ENCODE data around the gene TAOK3.
"Not testable (repeated sequence)": the region's sequence is repeated elsewhere in the genome, so short reads cannot be mapped to it uniquely, and the experiment has no call there.

Gene TAOK3

DNA sequence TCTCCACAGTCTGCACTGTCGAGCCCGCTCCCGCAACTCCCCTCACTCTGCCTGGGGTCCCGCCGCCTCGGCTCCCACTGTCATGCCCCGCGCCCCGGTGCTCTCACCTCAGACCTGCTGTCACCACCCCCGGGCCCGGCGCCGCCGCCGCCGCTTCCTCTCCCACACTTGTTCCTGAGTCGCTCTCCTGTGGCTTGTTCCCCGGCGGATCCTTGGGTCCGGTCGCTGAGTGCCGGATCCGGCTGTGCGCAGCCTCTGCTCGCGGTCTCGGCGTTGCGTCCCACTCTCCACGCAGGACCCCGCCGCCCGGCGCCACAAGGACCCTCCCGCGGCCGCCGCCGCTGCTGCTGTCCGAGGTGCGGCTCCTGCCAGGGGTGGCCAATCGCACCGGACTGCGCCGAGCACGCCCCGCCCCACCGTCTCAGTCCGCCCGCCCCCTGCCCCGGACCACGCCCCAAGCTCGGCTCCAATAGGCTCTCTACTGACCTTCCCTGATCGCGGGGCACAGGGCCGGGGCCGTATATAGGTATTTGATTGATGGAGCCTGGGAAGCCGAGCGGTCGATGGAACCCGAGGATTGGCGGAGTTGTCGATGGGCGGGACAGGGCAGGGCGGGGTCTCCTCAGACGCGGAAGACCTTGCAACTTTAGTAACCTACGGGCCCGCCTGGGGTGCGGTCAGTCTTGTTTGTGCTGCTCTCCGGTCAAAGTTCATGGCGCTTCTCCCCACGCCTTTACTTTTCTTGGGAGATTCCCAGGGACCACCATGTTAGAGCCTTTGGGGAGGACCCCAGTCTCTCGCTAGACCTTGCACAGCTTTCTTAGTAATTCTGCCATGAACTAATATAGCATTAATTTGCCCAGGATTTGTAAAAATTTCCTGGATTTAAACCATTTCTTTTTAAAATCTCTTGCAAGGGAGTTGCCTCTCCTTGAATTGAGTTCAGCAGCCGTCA lies at the start of gene TAOK3:
Gene TAOK3, minus strand, starts transcription at position 367 of the 955 bp plus-strand sequence. CDS start 117,340 bp downstream, outside the sequence.
- DNase-seq (ENCODE audit: low read depth) = peak; percentile 99
- peak within 1 kb of the TSS; percentile 90 for H3K4me3 ChIP-seq (replicated peaks; ENCODE audit: low read depth, low read length)
- TF ChIP-seq, protein P1, sequence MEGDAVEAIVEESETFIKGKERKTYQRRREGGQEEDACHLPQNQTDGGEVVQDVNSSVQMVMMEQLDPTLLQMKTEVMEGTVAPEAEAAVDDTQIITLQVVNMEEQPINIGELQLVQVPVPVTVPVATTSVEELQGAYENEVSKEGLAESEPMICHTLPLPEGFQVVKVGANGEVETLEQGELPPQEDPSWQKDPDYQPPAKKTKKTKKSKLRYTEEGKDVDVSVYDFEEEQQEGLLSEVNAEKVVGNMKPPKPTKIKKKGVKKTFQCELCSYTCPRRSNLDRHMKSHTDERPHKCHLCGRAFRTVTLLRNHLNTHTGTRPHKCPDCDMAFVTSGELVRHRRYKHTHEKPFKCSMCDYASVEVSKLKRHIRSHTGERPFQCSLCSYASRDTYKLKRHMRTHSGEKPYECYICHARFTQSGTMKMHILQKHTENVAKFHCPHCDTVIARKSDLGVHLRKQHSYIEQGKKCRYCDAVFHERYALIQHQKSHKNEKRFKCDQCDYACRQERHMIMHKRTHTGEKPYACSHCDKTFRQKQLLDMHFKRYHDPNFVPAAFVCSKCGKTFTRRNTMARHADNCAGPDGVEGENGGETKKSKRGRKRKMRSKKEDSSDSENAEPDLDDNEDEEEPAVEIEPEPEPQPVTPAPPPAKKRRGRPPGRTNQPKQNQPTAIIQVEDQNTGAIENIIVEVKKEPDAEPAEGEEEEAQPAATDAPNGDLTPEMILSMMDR (IDR thresholded peaks at IDR 0.05; ENCODE audit: low read length, missing control alignments) = no peak

DNA sequence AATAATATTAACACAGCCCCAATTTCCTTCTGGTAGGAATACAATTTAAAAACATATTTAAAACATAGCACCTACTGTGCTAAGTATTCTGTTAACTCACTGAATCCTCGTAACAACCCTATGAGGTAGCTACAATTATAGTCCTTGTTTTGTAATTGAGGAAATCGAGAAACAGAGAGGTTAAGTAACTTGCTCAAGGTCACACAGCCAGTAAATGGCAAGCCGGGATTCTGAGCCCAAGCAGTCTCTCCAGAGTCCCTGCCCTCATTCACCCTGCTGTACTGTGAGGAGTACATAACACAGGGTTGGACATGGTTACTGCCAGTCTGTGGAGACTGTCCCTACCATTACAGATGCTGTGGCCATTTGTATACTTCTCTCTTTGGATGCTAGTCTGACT lies 48.0 kb upstream of the TAOK3 start:
- TF ChIP-seq, protein P1 (IDR thresholded peaks at IDR 0.05; ENCODE audit: low read length, missing control alignments) = no peak
- no peak overlapping the region for H3K4me3 ChIP-seq (replicated peaks; ENCODE audit: low read depth, low read length)
- DNase-seq (ENCODE audit: low read depth) = no peak

DNA sequence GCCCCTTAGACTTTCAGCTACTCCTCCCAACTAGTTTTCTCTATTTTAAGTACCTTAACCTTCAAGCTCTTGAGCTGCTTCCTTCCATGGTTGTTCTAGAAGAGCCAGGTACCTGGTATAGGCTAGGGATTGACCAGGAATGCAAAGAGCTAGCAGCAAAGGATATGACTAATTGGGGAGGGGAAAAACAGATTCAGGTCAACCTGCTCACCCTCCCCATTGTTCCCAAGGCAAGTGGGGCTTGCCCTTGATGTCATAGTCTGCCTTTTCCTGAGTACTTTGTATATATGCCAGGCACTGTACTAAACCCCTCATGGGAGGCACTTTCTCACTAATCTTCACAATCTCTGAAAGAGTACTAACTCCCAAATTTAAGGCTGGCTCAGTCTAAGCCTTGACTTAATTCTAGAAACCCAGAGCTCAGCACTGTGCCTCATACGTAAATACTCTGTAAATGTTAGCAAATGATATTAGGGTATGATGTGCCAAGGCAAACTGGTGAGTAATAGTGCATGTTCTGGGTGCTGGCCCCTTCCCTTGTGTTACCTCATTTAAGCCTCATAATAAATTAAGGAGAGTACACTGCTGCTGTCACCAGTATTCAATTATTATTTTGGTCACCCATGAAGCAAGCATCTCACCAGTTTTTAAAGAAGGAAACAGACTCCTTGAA lies 45.8 kb upstream of the TAOK3 start:
- no peak overlapping the region for H3K4me3 ChIP-seq (replicated peaks; ENCODE audit: low read depth, low read length)
- TF ChIP-seq, protein P1 (IDR thresholded peaks at IDR 0.05; ENCODE audit: low read length, missing control alignments) = no peak
- peak; percentile 40 for DNase-seq (ENCODE audit: low read depth)

DNA sequence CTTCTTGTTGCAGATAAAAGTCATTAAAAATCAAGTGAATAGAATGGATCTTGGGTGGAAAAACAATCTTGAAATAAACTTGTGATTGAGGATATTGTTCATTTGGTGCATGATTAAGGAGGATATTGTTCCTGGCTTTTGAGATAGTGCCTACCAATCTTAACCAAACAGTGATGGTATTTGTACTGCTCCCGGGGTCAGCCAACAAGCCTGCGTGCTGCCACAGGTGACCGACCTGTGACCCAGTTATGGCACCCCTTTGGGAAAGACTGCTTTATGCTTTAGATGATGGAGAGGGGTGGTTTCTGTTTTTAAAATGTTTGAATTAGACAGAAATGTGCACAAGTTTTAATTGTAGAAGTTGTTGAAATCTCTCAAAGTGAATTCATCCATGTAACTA lies 45.2 kb upstream of the TAOK3 start:
- TF ChIP-seq, protein P1 (IDR thresholded peaks at IDR 0.05; ENCODE audit: low read length, missing control alignments) = no peak
- no peak overlapping the region for H3K4me3 ChIP-seq (replicated peaks; ENCODE audit: low read depth, low read length)
- DNase-seq (ENCODE audit: low read depth) = no peak

DNA sequence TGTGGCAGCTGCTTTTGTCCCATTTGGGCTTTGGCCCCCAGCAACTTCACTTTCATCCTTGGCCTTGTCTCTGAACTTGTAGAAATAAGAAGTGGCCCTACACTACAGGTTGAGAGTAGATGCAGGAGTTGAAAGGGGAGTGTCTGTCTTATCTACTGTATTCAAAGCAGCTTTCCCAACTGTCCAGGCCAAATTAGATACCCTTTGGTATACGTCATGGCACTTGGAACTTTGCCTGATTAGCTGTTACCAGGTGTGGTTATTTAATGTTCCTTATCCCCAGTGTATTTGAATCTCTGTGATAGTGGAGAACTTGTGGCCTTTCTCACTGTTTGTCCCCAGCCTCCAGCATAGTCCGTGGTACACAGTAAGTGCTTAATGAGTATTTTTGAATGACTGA lies 37.1 kb upstream of the TAOK3 start:
- no peak overlapping the region for H3K4me3 ChIP-seq (replicated peaks; ENCODE audit: low read depth, low read length)
- no peak for DNase-seq (ENCODE audit: low read depth)
- TF ChIP-seq, protein P1 (IDR thresholded peaks at IDR 0.05; ENCODE audit: low read length, missing control alignments) = no peak

DNA sequence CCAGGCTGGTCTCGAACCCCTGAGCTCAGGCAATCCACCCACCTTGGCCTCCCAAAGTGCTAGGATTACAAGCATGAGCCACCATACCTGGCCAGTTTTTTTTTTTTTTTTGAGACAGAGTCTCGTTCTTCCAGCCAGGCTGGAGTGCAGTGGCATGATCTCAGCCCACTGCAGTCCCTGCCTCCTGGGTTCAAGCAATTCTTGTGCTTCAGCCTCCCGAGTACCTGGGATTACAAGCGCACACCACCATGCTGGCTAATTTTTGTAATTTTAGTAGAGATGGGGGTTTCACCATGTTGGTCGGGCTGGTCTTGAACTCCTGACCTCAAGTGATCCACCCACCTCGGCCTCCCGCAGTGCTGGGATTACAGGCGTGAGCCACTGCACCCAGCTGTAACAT lies 35.5 kb upstream of the TAOK3 start:
- not testable (repeated sequence) for H3K4me3 ChIP-seq (replicated peaks; ENCODE audit: low read depth, low read length); DNase-seq (ENCODE audit: low read depth)

DNA sequence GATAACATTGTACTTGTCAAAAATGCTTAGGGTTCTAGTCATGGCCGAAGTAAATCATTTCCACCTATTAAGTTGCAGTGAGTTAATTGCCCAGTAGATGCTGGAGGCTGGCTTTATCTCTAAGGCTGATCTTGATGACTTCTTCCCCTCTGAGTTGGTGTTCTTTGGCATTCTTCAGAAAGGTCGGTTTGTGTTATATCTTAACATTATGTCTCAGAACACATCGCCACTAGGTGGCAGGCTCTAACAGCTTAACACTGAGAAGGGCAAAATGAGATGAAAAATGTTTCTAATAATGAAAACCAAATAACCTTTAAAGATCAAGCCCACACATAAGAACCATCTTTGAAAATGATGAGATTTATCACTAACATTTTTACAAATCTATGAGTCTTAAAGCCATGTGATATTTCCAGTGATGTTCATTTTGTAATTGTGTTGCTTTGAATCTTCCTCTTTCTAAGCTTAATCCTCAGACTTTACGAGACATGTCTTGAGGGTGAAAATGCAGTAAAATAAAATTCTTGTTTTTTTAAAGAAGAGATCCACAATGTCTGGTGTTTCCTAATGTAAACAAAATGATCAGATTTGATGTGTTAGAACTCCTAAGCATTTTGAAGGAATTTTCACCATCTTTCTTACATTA lies 32.3 kb upstream of the TAOK3 start:
- peak; percentile 79 for DNase-seq (ENCODE audit: low read depth)
- TF ChIP-seq, protein P1 (IDR thresholded peaks at IDR 0.05; ENCODE audit: low read length, missing control alignments) = peak; percentile 81
- no peak overlapping the region for H3K4me3 ChIP-seq (replicated peaks; ENCODE audit: low read depth, low read length)

Data from fibroblast of pulmonary artery (primary cell).